Fibroblast of lung (primary cell): Measurements from ENCODE around the gene TUBB2A.
"Not testable (repeated sequence)": the region's sequence is repeated elsewhere in the genome, so short reads cannot be mapped to it uniquely, and the experiment has no call there.

Experiments used
- EZH2 ChIP-seq: IDR thresholded peaks from 2 replicates; pipeline ENCODE4 v1.5.1; 2012; ENCODE audit warnings: low read length, control low read depth, mild to moderate bottlenecking; ENCODE audit errors: missing control alignments
- TF ChIP-seq, protein P1 (sequence below), 2 donors: IDR thresholded peaks in 1 of 2; conservative IDR thresholded peaks in 1 of 2; 1 replicate in 1 of 2; 2 replicates in 1 of 2; pipeline ENCODE4 v1.5.1; 2011 to 2012; ENCODE audit warnings: low read length in 2 of 2, control low read depth in 1 of 2, inconsistent platforms in 1 of 2, low read depth in 1 of 2, mild to moderate bottlenecking in 1 of 2

DNA sequence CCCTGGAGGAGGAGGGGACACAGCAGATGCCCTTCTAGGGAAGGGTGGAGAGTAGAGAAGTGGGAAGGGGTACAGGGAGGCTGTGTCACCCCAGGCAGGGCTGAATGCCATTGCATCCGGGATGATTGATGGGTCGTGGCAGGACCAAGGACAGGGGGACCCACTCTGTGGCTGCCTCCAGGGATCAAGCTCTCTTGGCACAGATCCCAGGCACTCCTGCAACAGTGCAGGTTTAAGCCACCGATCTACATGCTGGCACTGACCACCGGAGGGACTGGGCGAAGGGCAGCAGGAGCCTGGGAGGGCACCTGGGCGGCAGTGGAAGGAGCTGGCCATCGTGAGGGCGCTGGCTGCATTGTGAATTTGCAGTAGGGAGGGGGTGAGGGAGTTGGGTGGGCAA, 22.6 kb upstream of the TUBB2A start:
- TF ChIP-seq EZH2, result not testable (repeated sequence)
- TF ChIP-seq, protein P1, sequence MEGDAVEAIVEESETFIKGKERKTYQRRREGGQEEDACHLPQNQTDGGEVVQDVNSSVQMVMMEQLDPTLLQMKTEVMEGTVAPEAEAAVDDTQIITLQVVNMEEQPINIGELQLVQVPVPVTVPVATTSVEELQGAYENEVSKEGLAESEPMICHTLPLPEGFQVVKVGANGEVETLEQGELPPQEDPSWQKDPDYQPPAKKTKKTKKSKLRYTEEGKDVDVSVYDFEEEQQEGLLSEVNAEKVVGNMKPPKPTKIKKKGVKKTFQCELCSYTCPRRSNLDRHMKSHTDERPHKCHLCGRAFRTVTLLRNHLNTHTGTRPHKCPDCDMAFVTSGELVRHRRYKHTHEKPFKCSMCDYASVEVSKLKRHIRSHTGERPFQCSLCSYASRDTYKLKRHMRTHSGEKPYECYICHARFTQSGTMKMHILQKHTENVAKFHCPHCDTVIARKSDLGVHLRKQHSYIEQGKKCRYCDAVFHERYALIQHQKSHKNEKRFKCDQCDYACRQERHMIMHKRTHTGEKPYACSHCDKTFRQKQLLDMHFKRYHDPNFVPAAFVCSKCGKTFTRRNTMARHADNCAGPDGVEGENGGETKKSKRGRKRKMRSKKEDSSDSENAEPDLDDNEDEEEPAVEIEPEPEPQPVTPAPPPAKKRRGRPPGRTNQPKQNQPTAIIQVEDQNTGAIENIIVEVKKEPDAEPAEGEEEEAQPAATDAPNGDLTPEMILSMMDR (conservative IDR thresholded peaks at IDR 0.05 in 1 of 2, IDR thresholded peaks at IDR 0.05 in 1 of 2; ENCODE audit: low read depth in 1 of 2, low read length in 2 of 2), result not testable (repeated sequence)
